Activated effector memory CD4-positive, alpha-beta T cell treated with anti-CD3 and anti-CD28 coated beads, Interleukin-2, amount 50 U/mL, for 16 hours (primary cell): ENCODE results near the gene PIGR.
"Not testable (repeated sequence)": the region's sequence is repeated elsewhere in the genome, so short reads cannot be mapped to it uniquely, and the experiment has no call there.

Source experiments
- DNase-seq: peaks from one replicate; pipeline ENCODE4 v3.0.0-alpha.2; 2020

PIGR gene

DNA sequence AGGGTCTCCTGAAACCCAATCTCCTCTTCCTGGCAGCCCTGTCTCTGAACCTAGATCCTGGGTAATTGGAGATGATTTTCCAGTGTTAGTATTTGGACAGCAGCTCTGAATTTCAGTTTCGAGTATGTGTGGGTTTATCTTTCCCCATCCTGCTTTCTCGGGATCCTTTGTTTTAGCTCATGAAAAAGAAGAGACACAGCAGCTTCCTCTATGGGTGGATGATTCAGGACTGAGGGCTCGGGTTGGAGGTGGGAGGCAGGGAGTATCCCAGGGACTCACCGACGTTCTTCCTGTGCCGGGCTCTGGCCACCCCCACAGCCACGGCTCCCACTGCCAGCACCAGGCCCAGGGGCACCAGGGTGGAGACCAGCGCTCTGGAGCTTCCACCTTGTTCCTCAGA lies 14.1 kb downstream of the PIGR start:
- no peak for DNase-seq

DNA sequence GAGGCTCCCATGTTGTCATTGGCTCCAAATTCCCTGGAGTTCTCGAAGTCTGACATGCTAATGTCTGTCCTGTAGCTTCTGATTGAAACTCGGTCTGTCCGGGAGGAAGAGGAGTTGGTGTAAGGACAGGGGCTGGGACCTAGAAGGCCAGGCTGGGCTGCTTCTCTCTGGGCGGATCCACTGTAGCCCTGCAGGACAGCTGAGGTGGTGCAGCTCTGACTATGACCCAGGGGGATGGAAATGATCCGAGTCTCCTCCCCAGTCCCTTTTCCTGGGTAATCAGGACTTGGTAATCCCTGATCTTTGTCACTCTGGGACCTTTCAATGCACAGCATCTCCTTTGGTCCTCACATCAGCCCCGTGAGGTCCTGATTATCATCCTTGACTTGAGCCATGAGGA lies 14.6 kb downstream of the PIGR start:
- no peak for DNase-seq

DNA sequence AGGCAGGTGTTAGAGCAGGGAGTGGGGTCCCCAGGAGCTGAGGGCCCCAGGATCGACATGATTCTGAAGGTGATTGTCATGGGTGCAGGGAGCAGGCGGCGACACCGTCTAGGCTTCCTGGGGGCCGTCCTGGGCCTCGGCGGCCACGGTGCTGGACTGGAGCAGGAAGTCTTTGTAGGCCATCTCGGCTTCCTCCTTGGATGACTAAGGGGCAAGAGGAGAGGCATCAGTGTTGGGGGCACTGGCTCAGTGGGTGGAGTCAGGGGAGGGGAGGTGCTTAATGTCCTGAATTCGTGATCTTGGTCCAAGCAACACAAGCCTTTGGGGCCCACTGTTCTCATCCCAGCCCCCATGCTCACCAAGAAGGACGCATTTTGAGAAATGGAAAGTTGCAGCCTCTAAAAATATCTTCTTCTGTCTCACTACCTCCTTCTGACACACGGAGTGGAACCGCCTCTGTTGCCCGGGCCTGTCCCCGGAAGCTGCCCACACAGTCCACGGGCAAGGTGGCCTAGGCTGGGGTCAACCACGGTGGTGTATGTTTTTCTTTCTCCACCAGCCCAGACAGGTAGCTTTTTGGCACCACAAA lies 16.0 kb downstream of the PIGR start:
- DNase-seq = peak; percentile 72

DNA sequence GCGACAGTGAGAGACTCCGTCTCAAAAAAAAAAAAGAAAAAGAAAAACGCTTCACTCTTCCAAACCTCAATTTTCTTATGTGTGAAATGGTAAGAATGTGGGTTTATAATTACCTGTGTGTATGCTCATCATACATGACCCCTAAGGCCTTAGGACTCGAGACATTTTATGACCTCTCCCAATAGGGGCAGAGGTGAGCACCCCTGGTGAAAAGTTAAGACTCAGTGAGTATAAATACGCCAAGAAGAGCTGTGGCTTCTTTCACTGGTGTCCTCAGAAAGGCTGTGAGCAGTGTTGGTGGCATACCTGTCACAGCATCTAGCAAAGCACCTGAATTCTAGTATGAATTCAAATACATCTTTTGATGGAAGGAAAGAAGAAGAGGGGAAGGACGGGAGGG lies 16.7 kb downstream of the PIGR start:
- no peak for DNase-seq

DNA sequence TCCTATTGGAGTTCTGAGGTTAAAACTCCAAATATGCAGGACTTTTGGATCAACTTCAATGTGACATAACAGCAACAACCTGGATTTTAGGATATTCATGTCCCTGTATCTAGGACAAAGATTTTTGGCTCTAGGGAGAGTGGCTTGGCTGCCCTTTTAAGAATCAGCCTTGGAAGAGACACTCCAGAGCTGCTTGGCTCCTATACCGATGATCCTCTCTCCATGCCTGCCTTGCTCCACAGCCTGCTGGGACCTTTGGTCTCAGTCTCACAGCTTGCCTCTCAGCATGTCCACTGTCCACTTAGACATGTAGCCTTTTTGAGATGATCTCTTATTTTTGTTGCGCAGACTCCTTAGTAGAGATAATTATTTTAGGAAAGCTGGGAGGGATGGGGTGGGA lies 20.0 kb downstream of the PIGR start:
- no peak for DNase-seq

DNA sequence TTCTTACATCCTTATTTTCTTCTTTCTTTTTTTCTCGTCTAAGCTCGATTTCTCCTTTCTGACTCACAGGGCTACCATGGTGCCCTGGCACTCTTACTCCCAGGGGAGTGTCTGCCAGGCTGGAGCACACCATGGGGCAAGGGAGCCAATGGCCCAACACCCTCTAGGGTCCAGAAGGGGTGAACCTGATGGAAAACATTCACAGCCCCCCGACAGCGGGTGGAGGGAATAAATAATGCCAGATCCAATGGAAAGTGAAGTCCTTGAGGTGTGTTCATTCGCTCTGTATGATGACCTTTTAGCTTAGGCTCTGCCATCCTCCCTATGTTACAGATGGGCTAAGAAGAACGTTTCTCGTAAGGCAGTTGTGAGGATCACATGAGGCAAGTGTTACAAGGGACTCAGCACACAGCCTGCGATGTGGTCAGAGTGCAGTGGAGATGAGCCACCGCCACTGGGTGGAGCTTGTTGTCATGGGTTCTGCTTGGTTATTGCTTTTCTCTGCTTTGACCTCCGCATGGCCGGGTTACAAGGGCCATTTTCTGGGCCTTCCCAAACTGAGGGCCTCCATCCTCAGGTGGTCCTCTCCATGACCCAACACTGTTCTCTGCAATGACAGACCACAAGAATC lies 21.0 kb downstream of the PIGR start:
- peak; percentile 78 for DNase-seq

DNA sequence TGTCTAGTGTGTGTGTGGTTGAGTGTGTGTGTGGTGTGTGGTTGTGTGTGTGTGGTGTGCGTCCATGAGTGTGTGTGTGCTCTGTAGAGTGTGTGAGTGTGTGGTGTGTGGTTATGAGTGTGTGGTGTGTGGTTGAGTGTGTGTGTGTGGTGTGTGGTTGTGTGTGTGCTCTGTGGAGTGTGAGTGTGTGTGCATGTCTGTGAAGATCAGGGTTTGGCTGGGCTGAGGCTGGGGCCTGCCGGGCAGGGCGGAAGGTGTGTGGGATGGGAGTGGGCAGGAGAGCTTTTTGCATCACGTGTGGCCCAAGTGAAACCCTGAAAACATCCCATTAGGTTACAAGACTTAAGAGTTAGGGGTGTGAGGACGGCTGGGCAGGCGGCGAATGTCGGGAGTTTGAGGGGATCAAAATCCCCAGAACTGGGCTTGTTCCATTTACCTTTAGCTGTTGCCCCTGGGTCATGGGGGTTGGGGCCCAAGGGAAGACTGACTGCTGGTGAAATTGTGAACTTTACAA lies 21.6 kb downstream of the PIGR start:
- no peak for DNase-seq

DNA sequence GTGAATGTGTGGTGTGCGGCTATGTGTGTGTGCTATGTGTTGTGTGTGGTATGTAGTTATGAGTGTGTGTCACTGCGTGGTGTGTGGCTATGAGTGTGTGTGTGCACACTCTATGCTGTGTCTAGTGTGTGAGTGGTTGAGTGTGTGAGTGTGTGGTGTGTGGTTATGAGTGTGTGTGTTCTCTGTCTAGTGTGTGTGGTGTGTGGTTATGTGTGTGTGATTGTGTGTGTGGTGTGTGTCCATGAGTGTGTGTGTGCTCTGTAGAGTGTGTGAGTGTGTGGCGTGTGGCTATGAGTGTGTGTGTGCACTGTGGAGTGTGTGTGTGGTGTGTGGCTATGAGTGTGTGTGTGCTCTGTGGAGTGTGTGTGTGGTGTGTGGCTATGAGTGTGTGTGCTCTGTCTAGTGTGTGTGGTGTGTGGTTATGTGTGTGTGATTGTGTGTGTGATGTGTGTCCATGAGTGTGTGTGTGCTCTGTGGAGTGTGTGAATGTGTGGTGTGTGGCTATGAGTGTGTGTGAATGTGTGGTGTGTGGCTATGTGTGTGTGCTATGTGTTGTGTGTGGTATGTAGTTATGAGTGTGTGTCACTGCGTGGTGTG lies 22.2 kb downstream of the PIGR start:
- not testable (repeated sequence) for DNase-seq

DNA sequence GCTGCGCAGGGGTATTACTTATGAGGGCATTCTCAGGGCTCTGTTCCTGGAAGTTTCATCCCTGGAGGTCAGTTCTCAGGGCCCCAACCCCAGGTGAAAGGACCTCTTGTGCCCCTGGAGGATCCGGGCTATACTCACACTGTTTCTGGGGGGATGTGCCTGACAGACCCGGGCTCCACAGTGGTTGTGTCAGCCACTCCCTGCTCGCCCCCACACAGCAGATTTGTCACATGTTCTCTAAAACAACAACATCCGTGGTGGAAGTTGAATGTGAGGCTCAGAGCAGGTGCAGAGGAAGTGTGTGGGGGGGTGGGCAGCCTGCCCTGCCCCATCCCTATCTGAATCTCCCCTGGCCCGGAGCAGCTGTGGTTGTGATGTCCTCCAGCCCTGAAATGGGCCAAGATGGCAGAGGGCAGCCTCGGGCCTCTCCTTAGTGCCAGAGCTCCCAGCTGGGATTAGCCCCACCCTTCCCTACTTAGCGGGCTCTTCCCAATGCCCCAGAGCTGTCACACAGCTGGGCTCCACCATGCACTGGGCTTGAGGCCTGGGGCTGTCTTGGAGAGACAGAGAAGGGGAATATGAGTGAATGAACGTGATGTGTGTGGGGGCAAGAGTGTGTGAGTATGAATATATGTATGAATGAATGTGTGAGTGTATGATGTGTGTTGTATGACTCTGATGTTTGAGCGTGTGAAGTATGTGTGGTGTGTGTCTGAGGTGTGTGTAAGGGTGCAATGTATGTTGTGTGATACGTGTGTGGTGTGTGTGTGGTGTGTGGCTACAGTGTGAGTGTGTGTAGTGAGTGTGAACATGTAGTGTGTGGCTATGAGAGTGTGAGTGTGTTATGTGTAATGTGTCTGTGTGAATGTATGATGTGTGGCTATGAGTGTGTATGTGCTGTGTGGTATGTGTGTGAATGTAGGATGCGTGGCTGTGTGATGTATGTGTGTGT lies 23.0 kb downstream of the PIGR start:
- DNase-seq = peak; percentile 85

DNA sequence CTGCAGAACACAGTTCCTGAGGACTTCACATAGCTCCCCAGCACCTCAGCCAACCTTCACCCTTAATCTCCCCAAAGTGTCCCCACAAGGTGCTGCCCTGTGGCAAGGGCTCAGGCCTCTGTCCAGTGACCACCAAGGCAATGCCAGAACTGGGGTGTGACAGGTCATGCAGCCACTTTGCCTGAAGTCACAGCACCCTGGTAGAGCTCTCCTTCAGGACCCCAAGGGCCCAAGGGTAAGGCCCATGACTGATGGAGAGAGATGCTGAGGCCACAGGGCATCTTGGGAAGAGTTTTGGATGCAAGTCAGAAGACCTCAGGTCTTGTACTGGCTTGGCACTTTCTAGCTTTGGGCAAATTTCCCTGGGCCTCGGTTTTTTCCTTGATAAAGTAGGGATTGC lies 23.7 kb downstream of the PIGR start:
- no peak for DNase-seq

DNA sequence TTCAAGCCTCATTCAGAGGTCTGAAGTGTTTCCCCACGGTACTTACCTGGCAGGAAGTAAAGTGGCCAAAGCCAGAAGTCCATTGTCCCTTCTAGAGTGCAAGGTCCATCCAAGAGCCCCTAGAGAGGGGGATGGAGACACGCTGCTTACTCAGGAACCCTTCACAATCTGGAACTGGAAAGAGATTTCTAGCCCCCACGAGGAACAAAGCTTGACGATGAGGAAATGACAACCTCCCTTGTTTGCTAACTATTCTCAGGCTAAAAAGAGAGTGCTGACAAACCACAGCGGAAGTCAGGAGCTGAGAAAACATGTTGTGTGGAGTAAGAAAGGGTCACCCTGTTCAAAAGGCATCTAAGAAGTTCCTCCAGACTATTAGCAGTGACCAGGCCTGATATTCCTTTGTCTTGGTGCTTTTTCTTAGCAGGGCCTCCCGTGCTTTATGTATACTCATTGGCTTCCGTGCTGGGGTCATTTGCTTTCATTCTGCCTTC lies 24.4 kb downstream of the PIGR start, which contains the start of gene FCMR:
FCMR (minus strand) TSS at position 170 of the 494 bp plus-strand sequence; CDS start at position 83, 87 bp downstream.
- DNase-seq = no peak

DNA sequence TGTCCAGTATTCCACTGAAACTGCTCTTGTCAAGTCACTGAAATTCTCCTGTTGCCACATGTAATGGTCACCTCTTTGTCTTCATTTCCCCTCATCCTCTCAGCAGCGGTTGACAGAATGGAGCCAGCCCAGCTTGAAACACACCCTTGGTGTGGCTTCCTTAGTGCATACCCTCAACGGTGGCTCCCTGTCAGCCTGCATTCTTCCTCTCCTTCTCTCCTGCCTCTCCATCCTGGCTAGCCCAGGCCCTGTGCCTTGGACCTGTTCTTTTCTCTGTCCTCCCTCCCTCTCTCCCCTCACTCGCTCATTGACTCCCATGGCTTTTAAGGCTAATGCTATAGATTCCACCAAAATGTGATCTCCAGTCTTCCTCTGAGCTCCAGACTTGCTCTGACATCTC lies 28.2 kb downstream of the PIGR start:
- DNase-seq = no peak

DNA sequence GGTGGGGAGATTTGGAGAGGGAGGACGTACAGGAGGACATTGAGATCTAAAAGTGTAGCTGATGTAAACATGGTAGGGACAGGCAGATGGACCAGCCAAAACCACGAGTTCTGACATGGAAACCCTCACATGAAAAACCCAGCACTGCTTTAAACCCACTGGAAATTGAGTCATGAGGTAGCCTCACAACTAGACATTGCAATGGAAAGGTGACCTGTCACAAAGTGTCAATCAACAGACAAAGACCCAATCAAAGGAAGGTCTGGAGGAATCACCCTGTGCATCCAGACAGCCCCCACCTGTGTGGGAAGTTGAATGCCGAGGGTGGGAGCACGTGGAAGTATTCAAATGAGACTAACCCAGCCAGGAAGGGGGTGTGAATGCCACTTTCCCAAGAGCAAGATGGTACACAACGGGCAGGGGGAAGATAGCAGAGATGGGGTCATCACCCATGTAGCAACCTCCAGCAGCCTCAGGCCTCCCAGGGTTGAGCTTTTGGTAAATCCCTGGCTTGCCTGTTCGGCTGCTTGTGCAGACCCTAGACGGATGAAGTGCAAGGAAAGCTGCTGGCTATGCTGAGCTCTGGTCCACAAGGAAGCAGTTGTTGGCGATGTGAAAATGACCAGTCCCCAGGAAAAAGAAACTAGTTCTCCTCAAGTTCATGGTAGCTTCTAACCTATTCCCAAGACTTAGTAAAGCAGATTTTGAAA lies 30.1 kb downstream of the PIGR start:
- peak; percentile 64 for DNase-seq

DNA sequence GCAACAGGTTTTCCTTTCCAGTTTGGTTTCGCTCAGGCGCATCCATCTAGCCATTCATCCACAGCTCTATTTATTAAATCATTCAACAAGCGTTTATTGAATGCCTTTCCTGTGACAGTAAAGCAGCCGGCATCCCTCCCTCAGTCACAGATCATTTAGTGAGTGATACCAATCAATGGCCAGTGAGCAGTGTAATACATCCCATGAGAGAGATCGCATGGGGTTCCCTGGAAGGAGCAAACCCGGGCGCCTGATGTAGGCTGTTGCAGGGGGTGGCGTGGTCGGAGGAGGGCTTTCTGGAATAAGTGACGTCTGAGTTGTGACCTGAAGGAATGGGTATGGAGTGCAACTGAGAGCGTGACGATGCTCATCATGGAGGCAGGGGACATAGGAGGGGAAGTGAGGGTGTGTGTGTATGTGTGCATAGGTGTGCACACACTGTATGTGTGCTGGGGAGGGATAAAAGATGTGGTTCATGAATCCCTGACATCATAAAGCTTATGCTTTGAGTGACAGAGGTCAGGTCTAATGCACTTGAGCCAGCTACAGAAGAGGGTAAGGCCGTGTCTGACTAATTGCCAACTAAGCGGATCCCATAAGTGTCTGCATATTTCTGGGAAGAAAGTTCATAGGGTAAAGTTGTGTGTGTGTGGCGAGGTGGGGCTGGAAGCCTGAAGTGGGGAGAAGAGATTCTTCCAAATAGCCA lies 31.1 kb downstream of the PIGR start:
- no peak for DNase-seq

DNA sequence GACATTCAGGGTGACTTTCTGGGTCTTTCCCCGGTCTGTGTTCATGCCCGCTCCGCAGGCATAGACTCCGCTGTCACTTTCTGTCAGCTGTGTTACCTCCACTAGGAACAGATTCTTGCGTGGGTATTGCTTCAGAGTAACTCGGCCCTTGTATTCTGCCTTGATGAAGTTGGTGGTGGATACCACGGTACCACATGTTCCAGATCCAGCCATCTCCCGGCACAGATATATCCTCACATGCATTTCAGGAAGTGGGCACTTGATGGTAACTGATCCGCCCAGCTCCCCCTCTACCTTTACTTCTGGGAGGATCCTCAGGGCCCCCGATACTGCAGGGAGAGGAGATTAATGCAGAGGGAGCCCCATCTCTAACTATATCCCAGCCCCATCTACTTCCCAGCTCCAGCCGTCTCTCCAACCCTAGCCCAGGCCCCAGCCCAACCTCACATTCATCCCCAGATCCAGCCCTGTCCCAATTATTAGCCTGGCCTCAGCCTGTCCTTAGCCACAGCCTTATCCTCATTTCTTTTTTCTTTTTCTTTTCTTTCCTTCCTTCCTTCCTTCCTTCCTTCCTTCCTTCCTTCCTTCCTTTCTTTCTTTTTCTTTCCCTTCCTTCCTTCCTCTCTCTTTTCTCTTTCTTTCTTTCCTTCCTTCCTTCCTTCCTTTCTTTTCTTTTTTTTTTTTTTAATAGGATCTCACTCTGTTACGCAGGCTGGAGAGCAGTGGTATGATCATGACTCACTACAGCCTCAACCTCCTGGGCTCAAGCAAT lies 32.3 kb downstream of the PIGR start:
- peak; percentile 57 for DNase-seq

DNA sequence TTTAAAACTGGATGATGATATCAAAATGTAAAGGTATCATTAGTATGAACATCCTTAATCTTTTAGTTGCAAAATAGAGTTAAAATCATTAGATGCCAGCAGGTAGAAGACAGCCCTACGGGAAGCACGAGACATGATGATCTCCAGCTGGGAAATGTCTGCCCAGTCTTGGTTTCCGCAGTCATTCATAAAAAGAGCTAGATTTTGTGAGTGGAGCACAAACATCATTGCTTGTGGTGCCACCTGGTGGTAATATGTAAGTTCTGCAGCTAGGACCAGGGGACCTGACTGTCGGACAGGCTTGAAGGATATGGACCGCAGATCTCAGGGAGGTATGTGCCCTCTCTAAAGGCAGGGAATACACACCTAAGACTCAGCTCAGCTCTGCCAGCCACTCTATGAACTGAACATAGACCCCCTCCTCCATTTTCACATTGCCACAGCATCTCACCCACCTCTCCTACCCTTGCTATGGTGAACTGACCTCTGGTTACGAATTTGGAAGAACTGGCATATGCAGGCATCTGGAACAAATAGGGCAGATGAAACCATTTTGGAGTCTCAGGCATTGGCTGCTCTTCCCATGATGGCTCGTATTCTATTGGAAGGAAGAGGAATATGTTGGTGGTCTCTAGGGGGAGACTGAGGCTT lies 33.7 kb downstream of the PIGR start:
- DNase-seq = peak; percentile 82

DNA sequence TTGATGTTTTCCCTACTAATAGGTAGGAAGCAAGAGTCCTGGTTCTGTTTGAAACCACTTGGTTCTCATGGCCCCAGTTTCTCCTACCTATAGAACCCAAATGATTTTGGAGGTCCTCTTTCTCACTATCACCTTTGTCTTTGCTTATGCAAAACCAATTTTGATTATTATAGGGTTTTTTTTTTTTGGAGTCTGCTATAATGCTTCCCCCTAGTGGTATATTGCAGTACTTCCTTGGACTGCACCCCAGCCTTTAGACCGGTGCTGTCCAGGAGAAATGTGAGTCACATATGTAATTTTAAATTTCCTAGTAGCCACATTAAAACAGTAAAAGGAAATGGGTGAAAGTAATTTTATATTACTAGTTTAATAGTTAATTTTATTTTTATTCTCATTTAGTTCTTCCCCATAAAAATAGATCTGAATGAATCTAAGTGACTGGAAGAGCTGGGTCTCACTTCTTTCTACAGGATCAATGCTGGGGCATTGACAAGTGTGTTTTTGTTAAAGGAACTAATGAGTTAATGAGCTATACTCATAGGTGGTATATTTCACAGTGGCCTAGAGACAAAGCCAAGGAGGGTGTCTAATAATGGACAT lies 35.1 kb downstream of the PIGR start:
- DNase-seq = no peak

DNA sequence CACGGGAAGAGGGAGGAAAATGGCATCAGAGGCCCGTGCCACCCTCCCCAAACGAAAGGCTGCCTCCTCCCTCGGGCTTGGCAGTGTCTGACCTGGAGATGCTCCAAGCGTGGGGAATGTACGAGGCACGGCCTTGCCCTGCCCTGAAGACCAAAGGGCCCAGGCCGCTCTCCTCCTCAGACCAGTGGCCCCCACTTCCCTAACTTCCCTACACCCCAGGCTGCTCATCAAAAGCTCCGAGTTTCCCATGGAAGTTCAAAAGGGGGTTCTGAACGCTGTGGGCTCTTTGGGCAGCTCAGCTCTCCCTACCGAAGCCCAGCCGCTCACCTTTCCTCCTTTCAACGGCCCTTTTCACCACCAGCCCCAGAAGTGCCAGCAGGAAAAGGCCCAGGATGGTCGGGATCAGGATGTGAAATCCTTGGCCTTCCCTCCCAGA lies 36.4 kb downstream of the PIGR start:
- peak; percentile 62 for DNase-seq

DNA sequence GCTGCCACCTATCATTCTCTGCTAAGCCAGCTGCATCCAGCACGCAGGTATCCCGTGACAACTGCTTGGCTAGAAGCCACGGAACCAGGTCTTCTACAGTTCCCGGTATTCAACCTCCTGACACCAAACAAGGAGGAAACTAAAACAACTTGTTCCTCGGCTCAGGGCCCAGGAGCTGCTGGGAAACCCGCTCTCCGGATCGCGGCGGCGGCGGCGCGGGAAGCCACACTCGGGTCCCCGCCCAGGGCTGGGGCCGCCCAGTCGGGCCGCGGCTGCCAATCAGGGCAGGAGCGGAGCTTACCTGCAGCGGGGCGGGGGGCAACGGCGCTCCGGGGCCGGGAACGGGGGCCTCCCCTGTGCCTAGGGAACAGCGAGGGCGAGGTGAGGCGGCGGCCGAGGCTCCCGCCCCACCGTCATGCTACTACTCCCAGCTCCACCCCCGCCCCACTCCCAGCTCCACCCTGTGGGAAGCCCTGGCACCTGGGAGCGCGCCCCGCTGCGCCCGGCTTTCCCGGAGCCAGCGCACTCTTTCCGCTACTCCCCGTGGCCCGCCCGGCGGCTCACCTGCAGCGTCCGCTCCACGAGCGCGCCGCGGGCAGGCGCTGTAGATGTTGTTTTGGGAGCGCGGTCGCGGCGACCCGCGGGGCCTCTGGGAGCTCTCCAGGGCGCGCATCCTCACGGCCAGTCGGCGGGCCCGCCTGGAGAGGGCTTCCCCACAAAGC lies 36.9 kb downstream of the PIGR start:
- peak; percentile 80 for DNase-seq
